B cell (primary cell): ENCODE data around the gene INTS7. TPM values are rescaled to one million over a fixed set of nuclear protein-coding genes. Genes with fewer than 3 reads are reported as not detected.

ENCODE experiments used
- ATAC-seq: fragments of 200-7000 bp; cut with Tn5 transposase; one replicate; pipeline ENCODE4 v1.10.0; 2021; ENCODE audit warnings: low read depth, mild to moderate bottlenecking, moderate number of reproducible peaks, moderate library complexity
- CTCF ChIA-PET: fragments of 350-600 bp; sonication (Branson Sonifier 250); formaldehyde crosslinking; loops from one replicate; lab custom pipeline; 2021; ENCODE audit warnings: antibody characterized with exemption, inconsistent platforms; lab: Charles Lee
- POLR2A ChIA-PET: fragments of 350-600 bp; sonication (Branson Sonifier 250); formaldehyde crosslinking; loops from one replicate; lab custom pipeline; 2021; ENCODE audit warnings: antibody characterized with exemption; lab: Charles Lee
- DNase-seq: peaks from one replicate; pipeline ENCODE4 v3.0.0; 2013
- H2AFZ ChIP-seq: 2 replicates; pipeline ENCODE4 v1.6.1; 2012; ENCODE audit warnings: mild to moderate bottlenecking, low read depth, low read length; ENCODE audit not compliant: insufficient read depth, poor library complexity, severe bottlenecking
- H3K27ac ChIP-seq, 2 donors: 1 replicate in 1 of 2; 2 replicates in 1 of 2; pipeline ENCODE4 v1.5.1; 2012 to 2013; ENCODE audit warnings: low read length in 2 of 2, mild to moderate bottlenecking in 2 of 2, moderate library complexity in 1 of 2
- H3K27me3 ChIP-seq, 4 experiments: fragments of 200-600 bp in 1 of 4; sonication (generic) in 1 of 4; replicated peaks in 1 of 4; 1 replicate in 2 of 4; 2 replicates in 2 of 4; pipeline versions ENCODE4 v1.6.1 to v1.7.0; 2013 to 2016; ENCODE audit warnings: low read length in 3 of 4, mild to moderate bottlenecking in 2 of 4, mixed read lengths in 1 of 4, moderate library complexity in 1 of 4; ENCODE audit not compliant: insufficient read depth in 4 of 4, control insufficient read depth in 3 of 4; ENCODE audit errors: control extremely low read depth in 1 of 4
- H3K36me3 ChIP-seq, 2 experiments: replicated peaks in 1 of 2; 1 replicate in 1 of 2; 2 replicates in 1 of 2; pipeline versions ENCODE4 v1.6.1 to v1.7.1; 2013; ENCODE audit warnings: low read length in 1 of 2; ENCODE audit not compliant: insufficient read depth in 2 of 2, control insufficient read depth in 1 of 2; ENCODE audit errors: control extremely low read depth in 1 of 2, extremely low read depth in 1 of 2
- H3K4me1 ChIP-seq, 2 donors: fragments of 200-600 bp in 1 of 2; sonication (generic) in 1 of 2; 1 replicate in 1 of 2; 2 replicates in 1 of 2; pipeline versions ENCODE4 v1.5.1 to v1.6.1; 2013 to 2017; ENCODE audit warnings: low read length in 2 of 2; ENCODE audit not compliant: control insufficient read depth in 2 of 2, insufficient read depth in 2 of 2
- H3K4me2 ChIP-seq: replicated peaks from 2 replicates; pipeline ENCODE3; 2012; ENCODE audit warnings: mild to moderate bottlenecking, low read depth, low read length; ENCODE audit not compliant: poor library complexity, severe bottlenecking
- H3K4me3 ChIP-seq, 5 experiments: fragments of 200-600 bp in 1 of 5; sonication (generic) in 1 of 5; 1 replicate in 3 of 5; 2 replicates in 2 of 5; pipeline versions ENCODE4 v1.5.1 to v1.7.0; 2011 to 2016; ENCODE audit warnings: low read length in 4 of 5, mild to moderate bottlenecking in 4 of 5, low read depth in 2 of 5, control low read depth in 1 of 5, moderate library complexity in 1 of 5; ENCODE audit not compliant: insufficient read depth in 1 of 5; ENCODE audit errors: control extremely low read depth in 1 of 5, extremely low read depth in 1 of 5
- H3K79me2 ChIP-seq: fragments of 200-600 bp; sonication (generic); one replicate; pipeline ENCODE4 v1.6.0; 2016; ENCODE audit warnings: low read length; ENCODE audit not compliant: control insufficient read depth, insufficient read depth
- H3K9ac ChIP-seq: fragments of 200-600 bp; sonication (generic); 2 replicates; pipeline ENCODE4 v1.6.1; 2017; ENCODE audit warnings: mild to moderate bottlenecking, low read length, moderate library complexity
- H3K9me3 ChIP-seq, 3 donors: one replicate each; pipeline versions ENCODE4 v1.6.1 to v1.7.1; 2013; ENCODE audit warnings: low read length in 2 of 3; ENCODE audit not compliant: control insufficient read depth in 2 of 3, insufficient read depth in 1 of 3; ENCODE audit errors: control extremely low read depth in 1 of 3
- H4K20me1 ChIP-seq: 2 replicates; pipeline ENCODE4 v1.6.0; 2012; ENCODE audit warnings: mild to moderate bottlenecking, low read length; ENCODE audit not compliant: insufficient read depth, control insufficient read depth, poor library complexity, severe bottlenecking
- H3K27ac Mint-ChIP-seq: one replicate; pipeline ENCODE4 v1.8.0; 2021; ENCODE audit warnings: mixed read lengths
- H3K27me3 Mint-ChIP-seq: one replicate; pipeline ENCODE4 v1.8.0; 2021; ENCODE audit warnings: mixed read lengths
- H3K4me1 Mint-ChIP-seq: one replicate; pipeline ENCODE4 v1.8.0; 2021; ENCODE audit warnings: mixed read lengths
- H3K4me3 Mint-ChIP-seq: one replicate; pipeline ENCODE4 v1.8.0; 2021; ENCODE audit warnings: mixed read lengths
- H3K9me3 Mint-ChIP-seq: one replicate; pipeline ENCODE4 v1.8.0; 2022; ENCODE audit warnings: mixed read lengths; ENCODE audit not compliant: insufficient read depth
- CTCF ChIP-seq: fragments of 200-600 bp; IDR thresholded peaks from one replicate; pipeline ENCODE4 v1.8.0; 2022; ENCODE audit warnings: antibody characterized with exemption, mild to moderate bottlenecking
- EZH2 ChIP-seq: IDR thresholded peaks from 2 replicates; pipeline ENCODE4 v1.6.1; 2012; ENCODE audit warnings: borderline replicate concordance, low read depth, mild to moderate bottlenecking, moderate library complexity, low read length; ENCODE audit not compliant: insufficient read depth, poor library complexity, severe bottlenecking
- WGBS: methylation state at CpG from one replicate; pipeline ENCODE4 v1.1.5; 2013; ENCODE audit warnings: missing lambda C conversion rate; ENCODE audit not compliant: insufficient coverage; 5-methylcytosine and 5-hydroxymethylcytosine counted together
- intact Hi-C: fragments of 100-400 bp; cut with micrococcal nuclease; formaldehyde crosslinking; loops from one replicate; pipeline ENCODE4 v1.10.0; 2022
- polyA plus RNA-seq: library from polyadenylated mRNA; depleted of rRNA; stranded (reverse); fragments of >200 nt; gene quantifications from 2 replicates; pipeline ENCODE4 v1.2.3, GENCODE V29; 2012
- total RNA-seq, 2 donors: library from RNA; stranded (reverse); fragments of 120-200 nt in 1 of 2; gene quantifications; 1 replicate in 1 of 2; 2 replicates in 1 of 2; pipeline versions ENCODE4 v1.2.3 to v1.2.4, GENCODE V29; 2013 to 2022

The INTS7 gene
- total and polyA plus RNA-seq, 2 donors (not counting 1 experiment from before 2014, with no cell fraction given), result 8.3 to 19.2 TPM

DNA sequence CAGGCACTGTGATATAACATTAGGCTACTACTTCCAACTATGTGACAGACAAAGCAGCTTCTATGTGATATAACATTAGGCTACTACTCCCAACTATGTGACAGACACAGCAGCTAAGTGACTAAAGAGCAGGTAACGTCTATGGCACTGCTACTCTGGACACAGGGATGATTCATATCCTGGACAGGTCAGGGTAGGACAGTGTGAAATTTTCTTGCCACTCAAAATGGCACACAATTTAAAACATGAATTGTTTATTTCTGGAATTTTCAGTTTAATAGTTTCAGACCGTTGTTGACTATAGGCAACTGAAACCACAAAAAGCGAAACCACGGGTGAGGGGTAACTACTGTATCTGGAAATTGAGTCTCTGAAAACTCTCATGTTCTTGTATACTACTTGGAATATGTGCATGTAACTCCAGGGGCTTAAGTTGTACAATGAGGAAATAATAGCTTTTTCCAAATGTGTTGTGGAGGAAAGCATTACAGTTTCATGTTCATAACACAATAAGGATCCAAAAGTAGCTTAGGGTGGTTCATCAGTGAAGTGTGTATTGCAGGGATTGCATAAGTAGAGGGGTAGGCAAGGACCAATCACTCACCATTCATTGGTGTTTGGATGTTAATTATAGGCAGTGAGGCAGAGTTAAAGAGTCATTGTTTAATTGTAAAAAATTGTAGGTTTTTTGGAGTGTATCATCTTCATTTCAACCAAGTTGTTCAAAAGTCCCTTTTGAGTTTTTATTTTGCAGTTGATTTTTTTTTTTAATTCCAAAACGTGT lies 5.5 kb upstream of the INTS7 start:
- Histone ChIP-seq H3K9ac (no peak overlapping the region), H3K4me1 (peaks cover 6 to 10% of the 10 kb centered on the region in 2 donors), H3K4me3 (peak overlapping the region in 1 of 5 experiments; percentile 18), H4K20me1 (no peaks in the 10 kb centered on the region), H2AFZ (peak overlapping the region; percentile 21), H3K79me2 (peaks cover 11% of the 10 kb centered on the region), H3K27ac (no peak overlapping the region), H3K36me3 (no peaks in the 10 kb centered on the region), H3K27me3 (no peaks in the 10 kb centered on the region), H3K9me3 (no peaks in the 10 kb centered on the region), H3K4me2 (peak overlapping the region; percentile 5)
- WGBS, result 57% methylated on average over 3 of the region's 5 CpGs
- H3K27ac Mint-ChIP-seq, result no peak overlapping the region
- no peaks in the 10 kb centered on the region for H3K27me3 Mint-ChIP-seq
- no peaks in the 10 kb centered on the region for H3K9me3 Mint-ChIP-seq
- H3K4me3 Mint-ChIP-seq, result peak overlapping the region; percentile 40
- TF ChIP-seq EZH2, result no peak
- TF ChIP-seq CTCF, result no peak
- peaks cover 14% of the 10 kb centered on the region for H3K4me1 Mint-ChIP-seq
- intact Hi-C loops, result no loop called here
- no peak for ATAC-seq
- POLR2A ChIA-PET, result no interaction called here
- CTCF ChIA-PET, result interaction anchor here (1.0 kb wide), 1 partner anchor 415 kb away, joined by 4 read pairs; no protein-coding TSS in a partner anchor
- DNase-seq, result no peak

GRCh38 chr1:212039622-212040021 lies 4.3 kb upstream of the INTS7 start:
- Histone ChIP-seq H3K9me3 (no peaks in the 10 kb centered on the region), H3K9ac (no peak overlapping the region), H3K4me3 (no peak overlapping the region), H4K20me1 (no peaks in the 10 kb centered on the region), H3K79me2 (peaks cover 11% of the 10 kb centered on the region), H3K4me1 (peaks cover 10 to 13% of the 10 kb centered on the region in 2 donors), H2AFZ (no peak overlapping the region), H3K27ac (no peak overlapping the region), H3K27me3 (no peaks in the 10 kb centered on the region), H3K4me2 (no peak overlapping the region), H3K36me3 (no peaks in the 10 kb centered on the region)
- Mint-ChIP-seq H3K9me3 (no peaks in the 10 kb centered on the region), H3K4me3 (no peak overlapping the region), H3K4me1 (peaks cover 26% of the 10 kb centered on the region), H3K27ac (no peak overlapping the region), H3K27me3 (no peaks in the 10 kb centered on the region)
- intact Hi-C loops, result loop anchor here (5.0 to 10.0 kb wide), 3 partner anchors 568 to 975 kb away; partner anchors contain the start of genes ANGEL2, ATF3, NSL1 and TATDN3
- TF ChIP-seq EZH2, result no peak
- TF ChIP-seq CTCF, result no peak
- POLR2A ChIA-PET, result interaction anchor here (0.6 kb wide), 1 partner anchor 414 kb away, joined by 3 read pairs; no protein-coding TSS in a partner anchor
- CTCF ChIA-PET, result interaction anchor here (1.0 to 1.2 kb wide), 2 partner anchors 342 to 416 kb away, joined by 3 to 4 read pairs; no protein-coding TSS in a partner anchor
- no CpG with 5 or more reads among the region's 2 CpGs for WGBS
- DNase-seq (no peak), ATAC-seq (no peak)
